Ovary (tissue), 3 donors: Measurements from ENCODE around the gene MAST2.

Source experiments
- CTCF ChIP-seq, 3 donors: fragments of 450-650 bp in 2 of 3; fragments of 200-600 bp in 1 of 3; IDR thresholded peaks; one replicate each; pipeline versions ENCODE4 v1.5.1 to v1.8.0; 2016 to 2022; ENCODE audit warnings: antibody characterized with exemption in 3 of 3, mild to moderate bottlenecking in 1 of 3
- EP300 ChIP-seq: sonication (generic); formaldehyde crosslinking; IDR thresholded peaks from one replicate; pipeline ENCODE4 v1.6.1; 2017; ENCODE audit warnings: antibody characterized with exemption
- donor health status: DM: no; HTN: no; CAD: no.

GRCh38 chr1:45796381-45796780 lies 7.0 kb upstream of the MAST2 start:
- no peak for TF ChIP-seq EP300
- no peak for TF ChIP-seq CTCF (IDR thresholded peaks at IDR 0.05)
